ENCODE data around the gene EYS. TPM values are rescaled to one million over a fixed set of nuclear protein-coding genes. Genes with fewer than 3 reads are reported as not detected.

EYS gene
- total and polyA plus RNA-seq, 9 of the 15 experiments (the other 6 are each of a cell fraction or from before 2014, with no cell fraction given), result 0.03 to 0.36 (median 0.10) TPM; not detected in 2

GRCh38 chr6:64990652-64991304, 716.2 kb downstream of the EYS start:
- no peak overlapping the region for H2AFZ ChIP-seq (ENCODE audit: low read depth, low read length)
- ChIA-PET POLR2A (no interaction called here), CTCF (ENCODE audit: low intra/inter-chr PET ratio) (no interaction called here)
- no peak overlapping the region for H3K9ac ChIP-seq (ENCODE audit: insufficient read depth in 1 of 2, low read depth in 2 of 2, low read length in 2 of 2)
- H3K4me3 ChIP-seq, result no peak overlapping the region
- H3K27me3 ChIP-seq (ENCODE audit: control insufficient read depth in 2 of 2, insufficient read depth in 2 of 2, low read length in 2 of 2), result no peaks in the 10 kb centered on the region
- no peaks in the 10 kb centered on the region for H3K4me1 ChIP-seq (replicated peaks in 1 of 2; ENCODE audit: control insufficient read depth in 2 of 2, insufficient read depth in 2 of 2, low read length in 2 of 2)
- no peaks in the 10 kb centered on the region for H4K20me1 ChIP-seq (replicated peaks; ENCODE audit: control insufficient read depth, insufficient read depth, low read length)
- no peak overlapping the region for H3K4me2 ChIP-seq (ENCODE audit: insufficient read depth, low read length)
- no peak for ATAC-seq
- in situ Hi-C loops (cut with MboI), result no loop called here
- H3K79me2 ChIP-seq (ENCODE audit: control insufficient read depth, insufficient read depth, low read length), result no peaks in the 10 kb centered on the region
- H3K27ac ChIP-seq (ENCODE audit: extremely low read depth, low read depth, low read length), result no peak overlapping the region
- H3K36me3 ChIP-seq (ENCODE audit: control insufficient read depth, insufficient read depth, low read length), result no peaks in the 10 kb centered on the region
- H3K9me1 ChIP-seq (ENCODE audit: control insufficient read depth, insufficient read depth, low read length), result no peaks in the 10 kb centered on the region
- no TSS peak for BruUV-seq (replicated peaks)
- FAIRE-seq, result no peak
- DNase-seq (ENCODE audit: extremely low read depth in 1 of 4, low spot score in 3 of 4), result no peak
- no peaks in the 10 kb centered on the region for H3K9me3 ChIP-seq (replicated peaks; ENCODE audit: control insufficient read depth, insufficient read depth, low read depth, low read length)
- intact Hi-C loops (cut with micrococcal nuclease), result no loop called here
- no peak for TF ChIP-seq SNAPC5 (CRISPR knock-in tag; IDR thresholded peaks at IDR 0.05)
- no peak for TF ChIP-seq CC2D1A (IDR thresholded peaks at IDR 0.05)
- TF ChIP-seq FOXJ3 (CRISPR knock-in tag; IDR thresholded peaks at IDR 0.05), result no peak
- no peak for TF ChIP-seq ZBTB1 (CRISPR knock-in tag; IDR thresholded peaks at IDR 0.05; ENCODE audit: borderline replicate concordance, low read depth)
- no peak for TF ChIP-seq SREBF1 (IDR thresholded peaks at IDR 0.05; ENCODE audit: borderline replicate concordance, low read depth, low read length)
- TF ChIP-seq MEIS2 (IDR thresholded peaks at IDR 0.05; ENCODE audit: partially characterized antibody), result no peak
- TF ChIP-seq SRSF9 (IDR thresholded peaks at IDR 0.05; ENCODE audit: borderline replicate concordance, low read depth, low read length), result no peak
- TF ChIP-seq DIDO1 (tag; IDR thresholded peaks at IDR 0.05; ENCODE audit: low read depth), result no peak
- TF ChIP-seq ARID3B (CRISPR knock-in tag; IDR thresholded peaks at IDR 0.05; ENCODE audit: borderline replicate concordance), result no peak
- no peak for TF ChIP-seq FIP1L1 (IDR thresholded peaks at IDR 0.05; ENCODE audit: low read depth, low read length, poor library complexity, severe bottlenecking)
- TF ChIP-seq ZNF407 (IDR thresholded peaks at IDR 0.05; ENCODE audit: low read depth), result no peak
- no peak for TF ChIP-seq YY1 (IDR thresholded peaks at IDR 0.05; ENCODE audit: borderline replicate concordance in 1 of 3, control insufficient read depth in 1 of 3, extremely low read depth in 1 of 3, insufficient read depth in 3 of 3, insufficient read length in 1 of 3, insufficient replicate concordance in 2 of 3, low read depth in 1 of 3, low read length in 2 of 3)
